ENCODE measurements around the gene DDB1. TPM values are rescaled to one million over a fixed set of nuclear protein-coding genes. Genes with fewer than 3 reads are reported as not detected.

DDB1 gene
- polyA plus RNA-seq, 1 donor from 2014 or later = 203 TPM

GRCh38 chr11:61339490-61339878 is 6.6 kb upstream of the DDB1 start:
- H3K9me3 ChIP-seq (ENCODE audit: low read length) = no peaks in the 10 kb centered on the region
- H4K20me1 ChIP-seq (ENCODE audit: insufficient read depth) = no peaks in the 10 kb centered on the region

GRCh38 chr11:61338783-61339489 is 6.0 kb upstream of the DDB1 start:
- no peak overlapping the region for H3K27ac ChIP-seq (ENCODE audit: low read length)
- H3K9me3 ChIP-seq (ENCODE audit: low read length) = no peaks in the 10 kb centered on the region
- H3K9ac ChIP-seq (ENCODE audit: low read length) = no peak overlapping the region
- H3K4me2 ChIP-seq (ENCODE audit: low read length) = no peak overlapping the region
- H3K79me2 ChIP-seq (replicated peaks; ENCODE audit: insufficient read depth, low read length) = no peaks in the 10 kb centered on the region
- no peaks in the 10 kb centered on the region for H3K36me3 ChIP-seq (ENCODE audit: insufficient read depth, low read length)
- no peaks in the 10 kb centered on the region for H3K27me3 ChIP-seq (ENCODE audit: insufficient read depth, low read depth, low read length)
- no peaks in the 10 kb centered on the region for H3K9me2 ChIP-seq (ENCODE audit: insufficient read depth, low read length)
- no peak overlapping the region for H3K4me3 ChIP-seq (ENCODE audit: low read length)
- no peaks in the 10 kb centered on the region for H3F3A ChIP-seq (ENCODE audit: insufficient read depth, low read length, poor library complexity, severe bottlenecking)
- H4K20me1 ChIP-seq (ENCODE audit: insufficient read depth) = no peaks in the 10 kb centered on the region
- H2AFZ ChIP-seq (ENCODE audit: low read depth, low read length) = no peak overlapping the region
- no peak for TF ChIP-seq MXI1 (conservative IDR thresholded peaks at IDR 0.05; ENCODE audit: poor library complexity, severe bottlenecking)
- TF ChIP-seq POLR2AphosphoS5 (IDR thresholded peaks at IDR 0.05) = no peak
- no peak for TF ChIP-seq REST (IDR thresholded peaks at IDR 0.05; ENCODE audit: borderline replicate concordance)
- TF ChIP-seq RAD21 (conservative IDR thresholded peaks at IDR 0.05) = no peak
- no peak for TF ChIP-seq EZH2 (IDR thresholded peaks at IDR 0.05; ENCODE audit: borderline replicate concordance, insufficient read depth, low read length, poor library complexity, severe bottlenecking)
- no peak for TF ChIP-seq EP300 (conservative IDR thresholded peaks at IDR 0.05; ENCODE audit: poor library complexity, severe bottlenecking)

More at GRCh38 chr11:61339490-61339878, 6.6 kb upstream of the DDB1 start:
- no peaks in the 10 kb centered on the region for H3K9me2 ChIP-seq (ENCODE audit: insufficient read depth, low read length)
- H3K4me2 ChIP-seq (ENCODE audit: low read length) = no peak overlapping the region
- no peaks in the 10 kb centered on the region for H3K36me3 ChIP-seq (ENCODE audit: insufficient read depth, low read length)
- H3K27me3 ChIP-seq (ENCODE audit: insufficient read depth, low read depth, low read length) = no peaks in the 10 kb centered on the region
- H3K9ac ChIP-seq (ENCODE audit: low read length) = no peak overlapping the region
- H3K27ac ChIP-seq (ENCODE audit: low read length) = no peak overlapping the region
- no peak overlapping the region for H2AFZ ChIP-seq (ENCODE audit: low read depth, low read length)
- H3K4me3 ChIP-seq (ENCODE audit: low read length) = no peak overlapping the region
- no peaks in the 10 kb centered on the region for H3F3A ChIP-seq (ENCODE audit: insufficient read depth, low read length, poor library complexity, severe bottlenecking)
- TF ChIP-seq RAD21 (conservative IDR thresholded peaks at IDR 0.05) (no peak), SMC3 (conservative IDR thresholded peaks at IDR 0.05; ENCODE audit: poor library complexity) (no peak), MXI1 (conservative IDR thresholded peaks at IDR 0.05; ENCODE audit: poor library complexity, severe bottlenecking) (no peak), POLR2AphosphoS5 (IDR thresholded peaks at IDR 0.05) (no peak), CTCF (IDR thresholded peaks at IDR 0.05; ENCODE audit: poor library complexity, severe bottlenecking) (no peak), EP300 (conservative IDR thresholded peaks at IDR 0.05; ENCODE audit: poor library complexity, severe bottlenecking) (no peak), TAF1 (IDR thresholded peaks at IDR 0.05; ENCODE audit: low read depth) (no peak), REST (IDR thresholded peaks at IDR 0.05; ENCODE audit: borderline replicate concordance) (no peak), EZH2 (IDR thresholded peaks at IDR 0.05; ENCODE audit: borderline replicate concordance, insufficient read depth, low read length, poor library complexity, severe bottlenecking) (no peak)
- no peaks in the 10 kb centered on the region for H3K79me2 ChIP-seq (replicated peaks; ENCODE audit: insufficient read depth, low read length)

Measured in neural cell (in vitro differentiated cells).